Suprapubic skin (tissue), 4 donors: Measurements from ENCODE around the gene FBXO40. TPM values are rescaled to one million over a fixed set of nuclear protein-coding genes. Genes with fewer than 3 reads are reported as not detected.

Source experiments
- DNase-seq, 2 donors: peaks; one replicate each; pipeline ENCODE4 v3.0.0-alpha.2; 2019; ENCODE audit warnings: low spot score in 2 of 2
- H3K27ac ChIP-seq: fragments of 200-600 bp; sonication (generic); one replicate; pipeline ENCODE4 v1.5.1; 2019
- H3K27me3 ChIP-seq: fragments of 200-600 bp; sonication (generic); one replicate; pipeline ENCODE4 v1.5.1; 2019
- H3K36me3 ChIP-seq: fragments of 200-600 bp; sonication (generic); one replicate; pipeline ENCODE4 v1.5.1; 2019
- H3K4me1 ChIP-seq: fragments of 200-600 bp; sonication (generic); one replicate; pipeline ENCODE4 v1.5.1; 2019
- H3K4me3 ChIP-seq: fragments of 200-600 bp; sonication (generic); one replicate; pipeline ENCODE4 v1.5.1; 2019; ENCODE audit warnings: mild to moderate bottlenecking
- H3K9me3 ChIP-seq: fragments of 200-600 bp; sonication (generic); one replicate; pipeline ENCODE4 v1.5.1; 2019
- EP300 ChIP-seq: sonication (generic); formaldehyde crosslinking; IDR thresholded peaks from one replicate; pipeline ENCODE4 v1.6.1; 2017; ENCODE audit warnings: antibody characterized with exemption
- POLR2A ChIP-seq, 2 donors: fragments of 450-650 bp; IDR thresholded peaks; one replicate each; pipeline ENCODE4 v1.6.1; 2017; ENCODE audit warnings: antibody characterized with exemption in 2 of 2, mild to moderate bottlenecking in 2 of 2, moderate library complexity in 2 of 2
- POLR2AphosphoS5 ChIP-seq, 3 donors: sonication (generic); formaldehyde crosslinking; IDR thresholded peaks; one replicate each; pipeline ENCODE4 v1.6.1; 2017; ENCODE audit warnings: antibody characterized with exemption in 3 of 3
- WGBS: methylation state at CpG from one replicate; pipeline ENCODE4 v1.1.5; 2018; 5-methylcytosine and 5-hydroxymethylcytosine counted together
- total RNA-seq, 4 donors: library from RNA; depleted of rRNA; stranded (reverse); fragments of >200 nt; gene quantifications; one replicate each; pipeline ENCODE4 v1.1.0, GENCODE V29; 2016
- TF ChIP-seq, protein P1 (sequence below), 2 donors: fragments of 200-600 bp in 1 of 2; fragments of 450-650 bp in 1 of 2; sonication (generic) in 1 of 2; IDR thresholded peaks; one replicate each; pipeline ENCODE4 v1.5.1; 2016 to 2019; ENCODE audit warnings: antibody characterized with exemption in 2 of 2, mild to moderate bottlenecking in 1 of 2, moderate library complexity in 1 of 2

FBXO40 gene
- total RNA-seq, 4 donors from 2014 or later = 0.11 TPM; not detected in 3

DNA sequence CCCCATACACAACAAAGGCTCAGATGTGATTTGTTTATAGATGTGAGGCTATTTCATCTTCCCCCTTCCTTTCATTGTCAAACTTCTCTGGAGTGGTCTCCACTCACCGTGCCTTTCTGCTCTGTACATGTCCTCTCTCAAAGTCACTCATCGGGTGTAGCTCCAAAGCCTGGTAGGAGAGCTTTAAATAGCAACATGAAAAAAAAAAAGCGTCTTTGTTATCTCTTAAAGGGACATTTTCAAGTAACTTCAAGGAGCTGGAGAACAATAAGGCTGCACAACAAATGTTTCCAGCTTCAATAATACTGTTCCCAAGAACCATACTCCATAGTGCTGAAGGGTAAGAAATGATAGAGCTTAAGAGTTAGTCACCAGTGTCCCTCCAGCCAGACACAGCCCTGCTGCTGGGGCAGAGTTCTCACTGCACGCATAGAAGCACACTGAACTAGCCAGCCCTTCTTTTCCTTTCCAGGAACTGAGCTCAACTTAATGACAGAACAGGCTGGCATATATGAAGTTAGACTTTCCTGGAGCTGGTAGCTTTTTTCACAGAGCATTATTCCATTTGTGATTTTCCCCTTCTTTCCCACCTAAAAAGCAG is 8.1 kb downstream of the FBXO40 start:
- no peaks in the 10 kb centered on the region for H3K27me3 ChIP-seq
- no peak overlapping the region for H3K27ac ChIP-seq
- no peak for DNase-seq
- H3K9me3 ChIP-seq = no peaks in the 10 kb centered on the region
- no peaks in the 10 kb centered on the region for H3K36me3 ChIP-seq
- WGBS = 30% methylated on average over 4 of the region's 4 CpGs
- no peaks in the 10 kb centered on the region for H3K4me1 ChIP-seq
- no peak overlapping the region for H3K4me3 ChIP-seq
- TF ChIP-seq EP300 (no peak), POLR2AphosphoS5 (IDR thresholded peaks at IDR 0.05) (no peak), POLR2A (IDR thresholded peaks at IDR 0.05) (no peak)
- TF ChIP-seq, protein P1, sequence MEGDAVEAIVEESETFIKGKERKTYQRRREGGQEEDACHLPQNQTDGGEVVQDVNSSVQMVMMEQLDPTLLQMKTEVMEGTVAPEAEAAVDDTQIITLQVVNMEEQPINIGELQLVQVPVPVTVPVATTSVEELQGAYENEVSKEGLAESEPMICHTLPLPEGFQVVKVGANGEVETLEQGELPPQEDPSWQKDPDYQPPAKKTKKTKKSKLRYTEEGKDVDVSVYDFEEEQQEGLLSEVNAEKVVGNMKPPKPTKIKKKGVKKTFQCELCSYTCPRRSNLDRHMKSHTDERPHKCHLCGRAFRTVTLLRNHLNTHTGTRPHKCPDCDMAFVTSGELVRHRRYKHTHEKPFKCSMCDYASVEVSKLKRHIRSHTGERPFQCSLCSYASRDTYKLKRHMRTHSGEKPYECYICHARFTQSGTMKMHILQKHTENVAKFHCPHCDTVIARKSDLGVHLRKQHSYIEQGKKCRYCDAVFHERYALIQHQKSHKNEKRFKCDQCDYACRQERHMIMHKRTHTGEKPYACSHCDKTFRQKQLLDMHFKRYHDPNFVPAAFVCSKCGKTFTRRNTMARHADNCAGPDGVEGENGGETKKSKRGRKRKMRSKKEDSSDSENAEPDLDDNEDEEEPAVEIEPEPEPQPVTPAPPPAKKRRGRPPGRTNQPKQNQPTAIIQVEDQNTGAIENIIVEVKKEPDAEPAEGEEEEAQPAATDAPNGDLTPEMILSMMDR (IDR thresholded peaks at IDR 0.05) = no peak

DNA sequence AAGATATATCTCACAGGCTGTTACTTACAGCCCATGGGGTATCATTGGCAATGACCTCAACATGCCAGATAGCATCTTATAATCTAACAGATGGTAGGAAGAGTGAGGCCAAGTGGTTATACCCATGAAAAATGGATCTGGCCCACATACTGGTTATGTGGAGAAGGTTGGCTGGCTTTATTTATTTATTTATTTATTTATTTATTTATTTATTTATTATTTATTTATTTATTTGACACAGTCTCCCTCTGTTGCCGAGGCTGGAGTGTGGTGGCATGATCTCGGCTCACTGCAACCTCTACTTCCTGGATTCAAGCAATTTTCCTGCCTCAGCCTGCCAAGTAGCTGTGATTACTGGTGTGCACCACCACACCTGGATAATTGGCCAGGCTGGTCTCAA is 11.6 kb downstream of the FBXO40 start:
- Histone ChIP-seq H3K27ac (no peak overlapping the region), H3K4me3 (no peak overlapping the region), H3K9me3 (no peaks in the 10 kb centered on the region), H3K36me3 (no peaks in the 10 kb centered on the region), H3K4me1 (no peaks in the 10 kb centered on the region), H3K27me3 (no peaks in the 10 kb centered on the region)
- DNase-seq = no peak
- WGBS = 86% methylated on average over 2 of the region's 2 CpGs
- TF ChIP-seq POLR2A (IDR thresholded peaks at IDR 0.05) (no peak), POLR2AphosphoS5 (IDR thresholded peaks at IDR 0.05) (no peak)
- TF ChIP-seq, protein P1 (IDR thresholded peaks at IDR 0.05) = no peak

DNA sequence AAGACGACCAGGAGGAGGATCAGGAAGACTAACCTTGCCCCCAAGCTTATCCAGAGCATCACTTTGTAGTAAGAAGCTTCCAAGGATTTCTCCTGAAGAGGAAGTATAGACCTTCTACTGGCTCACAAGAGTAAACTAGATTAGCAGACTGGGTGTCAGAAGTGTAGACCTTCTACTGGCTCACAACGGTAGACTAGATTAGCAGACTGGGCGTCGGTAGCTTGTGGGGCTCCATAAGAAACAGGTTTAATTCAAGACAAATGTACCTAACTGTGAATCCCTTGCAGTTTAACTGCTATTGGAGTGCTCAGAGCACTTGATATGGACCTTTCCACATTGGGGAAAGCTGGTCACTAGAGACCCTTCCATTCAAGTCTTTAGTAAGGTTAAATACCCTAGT is 12.9 kb downstream of the FBXO40 start:
- Histone ChIP-seq H3K27me3 (no peaks in the 10 kb centered on the region), H3K36me3 (no peaks in the 10 kb centered on the region), H3K9me3 (no peaks in the 10 kb centered on the region), H3K27ac (no peak overlapping the region), H3K4me3 (no peak overlapping the region), H3K4me1 (no peaks in the 10 kb centered on the region)
- 89% methylated on average over 4 of the region's 4 CpGs for WGBS
- TF ChIP-seq POLR2AphosphoS5 (IDR thresholded peaks at IDR 0.05) (no peak), POLR2A (IDR thresholded peaks at IDR 0.05) (no peak), EP300 (no peak)
- TF ChIP-seq, protein P1 (IDR thresholded peaks at IDR 0.05) = no peak
- no peak for DNase-seq

DNA sequence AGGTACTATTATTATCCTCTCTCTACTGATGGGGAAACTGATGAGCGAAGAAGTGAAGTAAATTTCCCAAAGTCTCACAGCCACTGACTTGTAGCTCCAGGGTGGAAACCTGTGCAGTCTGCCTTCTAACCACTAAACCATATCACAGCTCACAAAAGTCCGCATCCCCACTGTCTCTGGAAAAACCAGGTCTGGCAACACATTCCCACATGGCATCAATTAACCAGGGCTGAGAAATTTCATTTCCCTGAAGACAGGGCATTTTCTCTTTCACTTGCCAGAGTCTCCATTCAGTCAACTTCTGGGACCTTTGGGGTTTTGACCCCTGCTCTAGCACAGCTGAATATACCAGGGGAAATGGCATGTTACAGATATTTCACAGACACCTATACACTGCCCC is 26.5 kb downstream of the FBXO40 start:
- no peak for DNase-seq
- WGBS = 76% methylated on average over 2 of the region's 2 CpGs
- Histone ChIP-seq H3K36me3 (no peaks in the 10 kb centered on the region), H3K27me3 (no peaks in the 10 kb centered on the region), H3K9me3 (no peaks in the 10 kb centered on the region), H3K27ac (no peak overlapping the region), H3K4me3 (no peak overlapping the region), H3K4me1 (no peaks in the 10 kb centered on the region)
- TF ChIP-seq, protein P1 (IDR thresholded peaks at IDR 0.05) = no peak
- TF ChIP-seq POLR2AphosphoS5 (IDR thresholded peaks at IDR 0.05) = no peak
- no peak for TF ChIP-seq EP300
- TF ChIP-seq POLR2A (IDR thresholded peaks at IDR 0.05) = no peak

DNA sequence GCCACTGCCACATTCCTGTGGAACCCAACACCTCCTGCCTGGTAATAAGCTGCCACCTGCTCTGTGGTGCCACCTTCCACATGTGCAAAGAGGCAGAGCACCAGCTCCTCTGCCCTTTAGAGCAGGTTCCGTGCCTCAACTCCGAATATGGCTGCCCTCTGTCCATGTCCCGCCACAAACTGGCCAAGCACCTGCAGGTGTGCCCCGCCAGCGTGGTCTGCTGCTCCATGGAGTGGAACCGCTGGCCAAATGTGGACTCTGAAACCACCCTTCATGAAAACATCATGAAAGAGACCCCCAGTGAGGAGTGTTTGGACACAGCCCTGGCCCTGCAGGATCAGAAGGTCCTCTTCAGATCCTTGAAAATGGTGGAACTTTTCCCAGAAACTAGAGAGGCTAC is 28.3 kb downstream of the FBXO40 start:
- H3K27ac ChIP-seq = no peak overlapping the region
- H3K9me3 ChIP-seq = no peaks in the 10 kb centered on the region
- WGBS = 91% methylated on average over 6 of the region's 6 CpGs
- no peak overlapping the region for H3K4me3 ChIP-seq
- no peak for DNase-seq
- TF ChIP-seq, protein P1 (IDR thresholded peaks at IDR 0.05) = no peak
- TF ChIP-seq EP300 (no peak), POLR2A (IDR thresholded peaks at IDR 0.05) (no peak), POLR2AphosphoS5 (IDR thresholded peaks at IDR 0.05) (no peak)
- H3K4me1 ChIP-seq = no peaks in the 10 kb centered on the region
- no peaks in the 10 kb centered on the region for H3K27me3 ChIP-seq
- no peaks in the 10 kb centered on the region for H3K36me3 ChIP-seq
